GM23338 (cell line): ENCODE results near the gene TCAF1. TPM values are rescaled to one million over a fixed set of nuclear protein-coding genes. Genes with fewer than 3 reads are reported as not detected.

Experiments
- ATAC-seq: fragments of 200-7000 bp; cut with Tn5 transposase; 3 replicates; pipeline ENCODE4 v1.9.1; 2020
- DNase-seq: peaks from one replicate; pipeline ENCODE4 v3.0.0-alpha.2; 2015; ENCODE audit warnings: low spot score
- H2AFZ ChIP-seq: fragments of 200-600 bp; sonication (generic); 2 replicates; pipeline ENCODE4 v1.8.0; 2016; ENCODE audit warnings: antibody characterized with exemption, mild to moderate bottlenecking, moderate library complexity
- H3F3A ChIP-seq: fragments of 200-600 bp; sonication (generic); replicated peaks from 2 replicates; pipeline ENCODE4 v1.8.0; 2017; ENCODE audit warnings: antibody characterized with exemption, mixed run types, low read depth
- H3K27ac ChIP-seq: fragments of 200-600 bp; sonication (generic); 2 replicates; pipeline ENCODE4 v1.6.1; 2016; ENCODE audit warnings: low read depth
- H3K27me3 ChIP-seq: fragments of 200-600 bp; sonication (generic); 2 replicates; pipeline ENCODE4 v1.8.0; 2016; ENCODE audit warnings: mild to moderate bottlenecking, mixed run types, moderate library complexity; ENCODE audit not compliant: insufficient read depth
- H3K36me3 ChIP-seq: fragments of 200-600 bp; sonication (generic); 2 replicates; pipeline ENCODE4 v1.8.0; 2016; ENCODE audit warnings: mild to moderate bottlenecking; ENCODE audit not compliant: insufficient read depth
- H3K4me1 ChIP-seq: fragments of 200-600 bp; sonication (generic); 2 replicates; pipeline ENCODE4 v1.8.0; 2016; ENCODE audit warnings: mild to moderate bottlenecking, moderate library complexity; ENCODE audit not compliant: insufficient read depth
- H3K4me2 ChIP-seq: fragments of 200-600 bp; sonication (generic); 2 replicates; pipeline ENCODE4 v1.7.1; 2017; ENCODE audit warnings: mixed run types
- H3K4me3 ChIP-seq: fragments of 200-600 bp; sonication (generic); 2 replicates; pipeline ENCODE4 v1.6.1; 2016; ENCODE audit warnings: mixed run types
- H3K79me2 ChIP-seq: fragments of 200-600 bp; sonication (generic); replicated peaks from 2 replicates; pipeline ENCODE4 v1.8.0; 2017; ENCODE audit warnings: mild to moderate bottlenecking; ENCODE audit not compliant: insufficient read depth
- H3K9me2 ChIP-seq: fragments of 200-600 bp; sonication (generic); 2 replicates; pipeline ENCODE4 v1.8.0; 2017; ENCODE audit not compliant: insufficient read depth
- H4K20me1 ChIP-seq: fragments of 200-600 bp; sonication (generic); replicated peaks from 2 replicates; pipeline ENCODE4 v1.8.0; 2017; ENCODE audit warnings: mild to moderate bottlenecking; ENCODE audit not compliant: insufficient read depth
- H3K27ac Mint-ChIP-seq: 2 replicates; pipeline ENCODE4 v1.8.0; 2020; ENCODE audit warnings: inconsistent platforms, mild to moderate bottlenecking, moderate library complexity, mixed read lengths
- H3K27me3 Mint-ChIP-seq: 3 replicates; pipeline ENCODE4 v1.8.0; 2022; ENCODE audit warnings: low read depth, mild to moderate bottlenecking, moderate library complexity, mixed read lengths, inconsistent platforms; ENCODE audit not compliant: insufficient read depth, poor library complexity
- H3K36me3 Mint-ChIP-seq: 3 replicates; pipeline ENCODE4 v1.8.0; 2021; ENCODE audit warnings: low read depth, mild to moderate bottlenecking, inconsistent platforms, moderate library complexity, mixed read lengths
- H3K4me1 Mint-ChIP-seq: 3 replicates; pipeline ENCODE4 v1.8.0; 2020; ENCODE audit warnings: mild to moderate bottlenecking, inconsistent platforms, mixed read lengths
- H3K4me3 Mint-ChIP-seq: 3 replicates; pipeline ENCODE4 v1.8.0; 2021; ENCODE audit warnings: moderate library complexity, mild to moderate bottlenecking, inconsistent platforms, mixed read lengths
- H3K9me3 Mint-ChIP-seq: 3 replicates; pipeline ENCODE4 v1.8.0; 2020; ENCODE audit warnings: moderate library complexity, mild to moderate bottlenecking, inconsistent platforms, mixed read lengths
- CREB1 ChIP-seq: fragments of 250-450 bp; sonication (Bioruptor Pico); IDR thresholded peaks from 2 replicates; pipeline ENCODE4 v1.5.0; 2020; ENCODE audit warnings: low read depth, mild to moderate bottlenecking, moderate library complexity
- EZH2 ChIP-seq: fragments of 200-600 bp; sonication (generic); IDR thresholded peaks from one replicate; pipeline ENCODE4 v1.8.0; 2017; ENCODE audit warnings: antibody characterized with exemption, mild to moderate bottlenecking, low read depth; ENCODE audit not compliant: unreplicated experiment
- NANOG ChIP-seq: IDR thresholded peaks from 2 replicates; pipeline ENCODE4 v1.6.1; 2016; ENCODE audit warnings: antibody characterized with exemption, borderline replicate concordance
- POLR2AphosphoS5 ChIP-seq: IDR thresholded peaks from 2 replicates; pipeline ENCODE4 v1.6.1; 2016; ENCODE audit warnings: antibody characterized with exemption, low read depth
- ZNF331 ChIP-seq: fragments of 250-450 bp; sonication (Bioruptor Pico); IDR thresholded peaks from 2 replicates; pipeline ENCODE4 v1.5.0; 2020; ENCODE audit warnings: low read depth, mild to moderate bottlenecking, moderate library complexity
- polyA plus RNA-seq: library from polyadenylated mRNA; unstranded; fragments of >200 nt; fragmentation: Nextera tagmentation; extraction: Ambion mirVana; gene quantifications from 2 replicates; pipeline ENCODE4 v1.2.1, GENCODE V29; 2016
- total RNA-seq: library from RNA; depleted of rRNA; stranded (reverse); fragments of >200 nt; shearing (Covaris generic); gene quantifications from 2 replicates; pipeline ENCODE4 v1.2.3, GENCODE V29; 2014
- TF ChIP-seq, protein P1 (sequence below): fragments of 250-450 bp; sonication (Bioruptor Pico); IDR thresholded peaks from 2 replicates; pipeline ENCODE4 v1.5.0; 2020; ENCODE audit warnings: mild to moderate bottlenecking, moderate library complexity
- TF ChIP-seq, protein P2 (sequence below), 2 experiments: fragments of 200-600 bp in 1 of 2; sonication (generic) in 1 of 2; conservative IDR thresholded peaks; 2 replicates each; pipeline versions ENCODE4 v1.5.1 to v1.6.1; 2016 to 2017; ENCODE audit warnings: antibody characterized with exemption in 2 of 2, low read depth in 2 of 2, mild to moderate bottlenecking in 2 of 2, moderate library complexity in 1 of 2
- TF ChIP-seq, protein P3 (sequence below): IDR thresholded peaks from one replicate; pipeline ENCODE4 v1.6.1; 2018; ENCODE audit warnings: antibody characterized with exemption; ENCODE audit not compliant: unreplicated experiment
- TF ChIP-seq, protein P4 (sequence below): IDR thresholded peaks from 2 replicates; pipeline ENCODE4 v1.6.1; 2016; ENCODE audit warnings: antibody characterized with exemption

Gene TCAF1
- total and polyA plus RNA-seq, 2 experiments from 2014 or later: 15.5 to 31.3 TPM

DNA sequence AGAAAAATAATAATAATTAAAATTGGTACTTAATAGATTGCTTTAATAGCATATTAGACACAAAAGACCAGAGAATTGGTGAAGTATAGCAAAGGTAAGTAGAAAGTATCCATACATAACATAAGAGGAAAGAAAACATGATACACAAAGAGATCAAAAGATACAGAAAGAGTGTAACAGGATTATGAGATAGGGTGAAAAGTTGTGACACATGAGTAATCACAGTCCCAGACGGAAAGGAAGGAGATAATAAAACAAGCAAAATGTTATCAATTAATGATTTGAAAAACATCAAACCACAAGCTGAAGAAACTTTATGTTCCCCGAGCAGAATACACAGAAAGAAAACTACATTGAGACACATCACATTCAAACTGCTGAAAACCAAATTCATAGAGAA lies 10.5 kb downstream of the TCAF1 start:
- peaks cover 7% of the 10 kb centered on the region; the same call in 2 of the 3 replicates for H3K4me1 Mint-ChIP-seq
- H3K27ac Mint-ChIP-seq: no peak overlapping the region
- Histone ChIP-seq H3K27me3 (no peaks in the 10 kb centered on the region), H2AFZ (no peak overlapping the region), H3K4me3 (no peak overlapping the region), H3F3A (no peaks in the 10 kb centered on the region), H3K4me2 (no peak overlapping the region), H3K9me2 (no peaks in the 10 kb centered on the region), H4K20me1 (peaks cover 25% of the 10 kb centered on the region; the same call in 1 of the 2 replicates), H3K36me3 (no peaks in the 10 kb centered on the region), H3K4me1 (no peaks in the 10 kb centered on the region), H3K27ac (no peak overlapping the region), H3K79me2 (peaks cover 90% of the 10 kb centered on the region)
- H3K27me3 Mint-ChIP-seq: peaks cover 2% of the 10 kb centered on the region
- ATAC-seq (no peak), DNase-seq (no peak)
- H3K9me3 Mint-ChIP-seq: peaks cover 13% of the 10 kb centered on the region; the same call in 2 of the 3 replicates
- TF ChIP-seq NANOG (no peak), EZH2 (no peak), CREB1 (CRISPR knock-in tag) (no peak), ZNF331 (no peak), POLR2AphosphoS5 (no peak)
- TF ChIP-seq, protein P1, sequence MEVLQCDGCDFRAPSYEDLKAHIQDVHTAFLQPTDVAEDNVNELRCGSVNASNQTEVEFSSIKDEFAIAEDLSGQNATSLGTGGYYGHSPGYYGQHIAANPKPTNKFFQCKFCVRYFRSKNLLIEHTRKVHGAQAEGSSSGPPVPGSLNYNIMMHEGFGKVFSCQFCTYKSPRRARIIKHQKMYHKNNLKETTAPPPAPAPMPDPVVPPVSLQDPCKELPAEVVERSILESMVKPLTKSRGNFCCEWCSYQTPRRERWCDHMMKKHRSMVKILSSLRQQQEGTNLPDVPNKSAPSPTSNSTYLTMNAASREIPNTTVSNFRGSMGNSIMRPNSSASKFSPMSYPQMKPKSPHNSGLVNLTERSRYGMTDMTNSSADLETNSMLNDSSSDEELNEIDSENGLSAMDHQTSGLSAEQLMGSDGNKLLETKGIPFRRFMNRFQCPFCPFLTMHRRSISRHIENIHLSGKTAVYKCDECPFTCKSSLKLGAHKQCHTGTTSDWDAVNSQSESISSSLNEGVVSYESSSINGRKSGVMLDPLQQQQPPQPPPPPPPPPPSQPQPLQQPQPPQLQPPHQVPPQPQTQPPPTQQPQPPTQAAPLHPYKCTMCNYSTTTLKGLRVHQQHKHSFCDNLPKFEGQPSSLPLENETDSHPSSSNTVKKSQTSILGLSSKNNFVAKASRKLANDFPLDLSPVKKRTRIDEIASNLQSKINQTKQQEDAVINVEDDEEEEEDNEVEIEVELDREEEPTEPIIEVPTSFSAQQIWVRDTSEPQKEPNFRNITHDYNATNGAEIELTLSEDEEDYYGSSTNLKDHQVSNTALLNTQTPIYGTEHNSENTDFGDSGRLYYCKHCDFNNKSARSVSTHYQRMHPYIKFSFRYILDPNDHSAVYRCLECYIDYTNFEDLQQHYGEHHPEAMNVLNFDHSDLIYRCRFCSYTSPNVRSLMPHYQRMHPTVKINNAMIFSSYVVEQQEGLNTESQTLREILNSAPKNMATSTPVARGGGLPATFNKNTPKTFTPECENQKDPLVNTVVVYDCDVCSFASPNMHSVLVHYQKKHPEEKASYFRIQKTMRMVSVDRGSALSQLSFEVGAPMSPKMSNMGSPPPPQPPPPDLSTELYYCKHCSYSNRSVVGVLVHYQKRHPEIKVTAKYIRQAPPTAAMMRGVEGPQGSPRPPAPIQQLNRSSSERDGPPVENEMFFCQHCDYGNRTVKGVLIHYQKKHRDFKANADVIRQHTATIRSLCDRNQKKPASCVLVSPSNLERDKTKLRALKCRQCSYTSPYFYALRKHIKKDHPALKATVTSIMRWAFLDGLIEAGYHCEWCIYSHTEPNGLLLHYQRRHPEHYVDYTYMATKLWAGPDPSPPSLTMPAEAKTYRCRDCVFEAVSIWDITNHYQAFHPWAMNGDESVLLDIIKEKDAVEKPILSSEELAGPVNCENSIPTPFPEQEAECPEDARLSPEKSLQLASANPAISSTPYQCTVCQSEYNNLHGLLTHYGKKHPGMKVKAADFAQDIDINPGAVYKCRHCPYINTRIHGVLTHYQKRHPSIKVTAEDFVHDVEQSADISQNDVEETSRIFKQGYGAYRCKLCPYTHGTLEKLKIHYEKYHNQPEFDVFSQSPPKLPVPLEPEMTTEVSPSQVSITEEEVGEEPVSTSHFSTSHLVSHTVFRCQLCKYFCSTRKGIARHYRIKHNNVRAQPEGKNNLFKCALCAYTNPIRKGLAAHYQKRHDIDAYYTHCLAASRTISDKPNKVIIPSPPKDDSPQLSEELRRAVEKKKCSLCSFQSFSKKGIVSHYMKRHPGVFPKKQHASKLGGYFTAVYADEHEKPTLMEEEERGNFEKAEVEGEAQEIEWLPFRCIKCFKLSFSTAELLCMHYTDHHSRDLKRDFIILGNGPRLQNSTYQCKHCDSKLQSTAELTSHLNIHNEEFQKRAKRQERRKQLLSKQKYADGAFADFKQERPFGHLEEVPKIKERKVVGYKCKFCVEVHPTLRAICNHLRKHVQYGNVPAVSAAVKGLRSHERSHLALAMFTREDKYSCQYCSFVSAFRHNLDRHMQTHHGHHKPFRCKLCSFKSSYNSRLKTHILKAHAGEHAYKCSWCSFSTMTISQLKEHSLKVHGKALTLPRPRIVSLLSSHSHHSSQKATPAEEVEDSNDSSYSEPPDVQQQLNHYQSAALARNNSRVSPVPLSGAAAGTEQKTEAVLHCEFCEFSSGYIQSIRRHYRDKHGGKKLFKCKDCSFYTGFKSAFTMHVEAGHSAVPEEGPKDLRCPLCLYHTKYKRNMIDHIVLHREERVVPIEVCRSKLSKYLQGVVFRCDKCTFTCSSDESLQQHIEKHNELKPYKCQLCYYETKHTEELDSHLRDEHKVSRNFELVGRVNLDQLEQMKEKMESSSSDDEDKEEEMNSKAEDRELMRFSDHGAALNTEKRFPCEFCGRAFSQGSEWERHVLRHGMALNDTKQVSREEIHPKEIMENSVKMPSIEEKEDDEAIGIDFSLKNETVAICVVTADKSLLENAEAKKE: no peak
- TF ChIP-seq, protein P2, sequence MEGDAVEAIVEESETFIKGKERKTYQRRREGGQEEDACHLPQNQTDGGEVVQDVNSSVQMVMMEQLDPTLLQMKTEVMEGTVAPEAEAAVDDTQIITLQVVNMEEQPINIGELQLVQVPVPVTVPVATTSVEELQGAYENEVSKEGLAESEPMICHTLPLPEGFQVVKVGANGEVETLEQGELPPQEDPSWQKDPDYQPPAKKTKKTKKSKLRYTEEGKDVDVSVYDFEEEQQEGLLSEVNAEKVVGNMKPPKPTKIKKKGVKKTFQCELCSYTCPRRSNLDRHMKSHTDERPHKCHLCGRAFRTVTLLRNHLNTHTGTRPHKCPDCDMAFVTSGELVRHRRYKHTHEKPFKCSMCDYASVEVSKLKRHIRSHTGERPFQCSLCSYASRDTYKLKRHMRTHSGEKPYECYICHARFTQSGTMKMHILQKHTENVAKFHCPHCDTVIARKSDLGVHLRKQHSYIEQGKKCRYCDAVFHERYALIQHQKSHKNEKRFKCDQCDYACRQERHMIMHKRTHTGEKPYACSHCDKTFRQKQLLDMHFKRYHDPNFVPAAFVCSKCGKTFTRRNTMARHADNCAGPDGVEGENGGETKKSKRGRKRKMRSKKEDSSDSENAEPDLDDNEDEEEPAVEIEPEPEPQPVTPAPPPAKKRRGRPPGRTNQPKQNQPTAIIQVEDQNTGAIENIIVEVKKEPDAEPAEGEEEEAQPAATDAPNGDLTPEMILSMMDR (conservative IDR thresholded peaks at IDR 0.05; ENCODE audit: low read depth in 2 of 2): no peak
- TF ChIP-seq, protein P3, sequence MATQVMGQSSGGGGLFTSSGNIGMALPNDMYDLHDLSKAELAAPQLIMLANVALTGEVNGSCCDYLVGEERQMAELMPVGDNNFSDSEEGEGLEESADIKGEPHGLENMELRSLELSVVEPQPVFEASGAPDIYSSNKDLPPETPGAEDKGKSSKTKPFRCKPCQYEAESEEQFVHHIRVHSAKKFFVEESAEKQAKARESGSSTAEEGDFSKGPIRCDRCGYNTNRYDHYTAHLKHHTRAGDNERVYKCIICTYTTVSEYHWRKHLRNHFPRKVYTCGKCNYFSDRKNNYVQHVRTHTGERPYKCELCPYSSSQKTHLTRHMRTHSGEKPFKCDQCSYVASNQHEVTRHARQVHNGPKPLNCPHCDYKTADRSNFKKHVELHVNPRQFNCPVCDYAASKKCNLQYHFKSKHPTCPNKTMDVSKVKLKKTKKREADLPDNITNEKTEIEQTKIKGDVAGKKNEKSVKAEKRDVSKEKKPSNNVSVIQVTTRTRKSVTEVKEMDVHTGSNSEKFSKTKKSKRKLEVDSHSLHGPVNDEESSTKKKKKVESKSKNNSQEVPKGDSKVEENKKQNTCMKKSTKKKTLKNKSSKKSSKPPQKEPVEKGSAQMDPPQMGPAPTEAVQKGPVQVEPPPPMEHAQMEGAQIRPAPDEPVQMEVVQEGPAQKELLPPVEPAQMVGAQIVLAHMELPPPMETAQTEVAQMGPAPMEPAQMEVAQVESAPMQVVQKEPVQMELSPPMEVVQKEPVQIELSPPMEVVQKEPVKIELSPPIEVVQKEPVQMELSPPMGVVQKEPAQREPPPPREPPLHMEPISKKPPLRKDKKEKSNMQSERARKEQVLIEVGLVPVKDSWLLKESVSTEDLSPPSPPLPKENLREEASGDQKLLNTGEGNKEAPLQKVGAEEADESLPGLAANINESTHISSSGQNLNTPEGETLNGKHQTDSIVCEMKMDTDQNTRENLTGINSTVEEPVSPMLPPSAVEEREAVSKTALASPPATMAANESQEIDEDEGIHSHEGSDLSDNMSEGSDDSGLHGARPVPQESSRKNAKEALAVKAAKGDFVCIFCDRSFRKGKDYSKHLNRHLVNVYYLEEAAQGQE: no peak
- TF ChIP-seq, protein P4, sequence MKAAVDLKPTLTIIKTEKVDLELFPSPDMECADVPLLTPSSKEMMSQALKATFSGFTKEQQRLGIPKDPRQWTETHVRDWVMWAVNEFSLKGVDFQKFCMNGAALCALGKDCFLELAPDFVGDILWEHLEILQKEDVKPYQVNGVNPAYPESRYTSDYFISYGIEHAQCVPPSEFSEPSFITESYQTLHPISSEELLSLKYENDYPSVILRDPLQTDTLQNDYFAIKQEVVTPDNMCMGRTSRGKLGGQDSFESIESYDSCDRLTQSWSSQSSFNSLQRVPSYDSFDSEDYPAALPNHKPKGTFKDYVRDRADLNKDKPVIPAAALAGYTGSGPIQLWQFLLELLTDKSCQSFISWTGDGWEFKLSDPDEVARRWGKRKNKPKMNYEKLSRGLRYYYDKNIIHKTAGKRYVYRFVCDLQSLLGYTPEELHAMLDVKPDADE: no peak
- peaks cover 18% of the 10 kb centered on the region for H3K36me3 Mint-ChIP-seq
- no peak overlapping the region for H3K4me3 Mint-ChIP-seq
